ENCODE data around the gene MS4A6E.

The MS4A6E gene

GRCh38 chr11:60371854-60372253 is 44.8 kb downstream of the MS4A6E start:
- TF ChIP-seq CTCF (IDR thresholded peaks at IDR 0.05; ENCODE audit: low read length, missing control alignments): no peak
- DNase-seq (ENCODE audit: low read depth): no peak
- no peak overlapping the region for H3K4me3 ChIP-seq (replicated peaks; ENCODE audit: low read depth, low read length)

- no peak for DNase-seq (ENCODE audit: low read depth)
- no peak for TF ChIP-seq CTCF (IDR thresholded peaks at IDR 0.05; ENCODE audit: low read length, missing control alignments)
Observed at GRCh38 chr11:60372767-60373166, 45.7 kb downstream of the MS4A6E start.

GRCh38 chr11:60375316-60375715 is 48.3 kb downstream of the MS4A6E start:
- no peak for TF ChIP-seq CTCF (IDR thresholded peaks at IDR 0.05; ENCODE audit: low read length, missing control alignments)
- no peak overlapping the region for H3K4me3 ChIP-seq (replicated peaks; ENCODE audit: low read depth, low read length)
- DNase-seq (ENCODE audit: low read depth): no peak

More at GRCh38 chr11:60372767-60373166, 45.7 kb downstream of the MS4A6E start:
- H3K4me3 ChIP-seq (replicated peaks; ENCODE audit: low read depth, low read length): no peak overlapping the region

- H3K4me3 ChIP-seq (replicated peaks; ENCODE audit: low read depth, low read length): no peak overlapping the region
- TF ChIP-seq CTCF (IDR thresholded peaks at IDR 0.05; ENCODE audit: low read length, missing control alignments): no peak
- DNase-seq (ENCODE audit: low read depth): no peak
Observed at GRCh38 chr11:60376601-60377000, 49.5 kb downstream of the MS4A6E start.

GRCh38 chr11:60377401-60378136 is 50.5 kb downstream of the MS4A6E start:
- no peak overlapping the region for H3K4me3 ChIP-seq (replicated peaks; ENCODE audit: low read depth, low read length)
- TF ChIP-seq CTCF (IDR thresholded peaks at IDR 0.05; ENCODE audit: low read length, missing control alignments): no peak
- DNase-seq (ENCODE audit: low read depth): no peak

GRCh38 chr11:60378354-60378753 is 51.3 kb downstream of the MS4A6E start, which contains the start of gene MS4A7:
MS4A7 (plus strand) TSS chr11:60378532; CDS start chr11:60383142, 4,610 bp downstream.
- H3K4me3 ChIP-seq (replicated peaks; ENCODE audit: low read depth, low read length): no peak within 1 kb of the TSS
- TF ChIP-seq CTCF (IDR thresholded peaks at IDR 0.05; ENCODE audit: low read length, missing control alignments): no peak
- no peak for DNase-seq (ENCODE audit: low read depth)
